Cardiac fibroblast (primary cell): ENCODE data around the gene MMP19.

Experiments used
- DNase-seq, 2 donors: peaks; one replicate each; pipeline versions ENCODE4 v3.0.0 to v3.0.0-alpha.2; 2010; ENCODE audit warnings: low read depth in 2 of 2
- H3K4me3 ChIP-seq, 2 donors: replicated peaks in 1 of 2; 1 replicate in 1 of 2; 2 replicates in 1 of 2; pipeline ENCODE4 v1.5.1; 2011; ENCODE audit warnings: low read depth in 2 of 2, low read length in 2 of 2, mild to moderate bottlenecking in 2 of 2, moderate library complexity in 1 of 2
- TF ChIP-seq, protein P1 (sequence below): IDR thresholded peaks from one replicate; pipeline ENCODE4 v1.5.1; 2011; ENCODE audit warnings: low read depth, mild to moderate bottlenecking, low read length, inconsistent platforms

Gene MMP19

DNA sequence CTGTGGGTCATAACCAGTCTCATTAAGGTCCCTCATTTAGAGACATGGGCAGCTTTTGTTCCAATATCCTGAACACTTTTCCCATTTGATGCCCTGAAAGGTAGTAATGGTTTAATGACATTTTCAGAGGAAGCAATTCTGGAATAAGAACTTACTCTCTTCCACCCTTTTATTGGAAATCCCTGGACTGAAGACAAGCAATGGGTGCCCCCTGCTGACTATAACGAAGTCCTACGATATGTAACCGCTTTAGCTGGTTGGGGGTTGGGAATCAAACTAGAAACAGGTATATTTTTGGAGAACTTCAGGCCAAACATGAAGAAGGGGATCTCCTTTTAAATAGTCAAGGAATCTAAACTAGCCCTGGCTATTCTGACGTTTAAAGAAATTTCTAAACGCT is 45.7 kb downstream of the MMP19 start:
- H3K4me3 ChIP-seq, result no peak overlapping the region
- peak; percentile 66 to 75 for DNase-seq
- TF ChIP-seq, protein P1, sequence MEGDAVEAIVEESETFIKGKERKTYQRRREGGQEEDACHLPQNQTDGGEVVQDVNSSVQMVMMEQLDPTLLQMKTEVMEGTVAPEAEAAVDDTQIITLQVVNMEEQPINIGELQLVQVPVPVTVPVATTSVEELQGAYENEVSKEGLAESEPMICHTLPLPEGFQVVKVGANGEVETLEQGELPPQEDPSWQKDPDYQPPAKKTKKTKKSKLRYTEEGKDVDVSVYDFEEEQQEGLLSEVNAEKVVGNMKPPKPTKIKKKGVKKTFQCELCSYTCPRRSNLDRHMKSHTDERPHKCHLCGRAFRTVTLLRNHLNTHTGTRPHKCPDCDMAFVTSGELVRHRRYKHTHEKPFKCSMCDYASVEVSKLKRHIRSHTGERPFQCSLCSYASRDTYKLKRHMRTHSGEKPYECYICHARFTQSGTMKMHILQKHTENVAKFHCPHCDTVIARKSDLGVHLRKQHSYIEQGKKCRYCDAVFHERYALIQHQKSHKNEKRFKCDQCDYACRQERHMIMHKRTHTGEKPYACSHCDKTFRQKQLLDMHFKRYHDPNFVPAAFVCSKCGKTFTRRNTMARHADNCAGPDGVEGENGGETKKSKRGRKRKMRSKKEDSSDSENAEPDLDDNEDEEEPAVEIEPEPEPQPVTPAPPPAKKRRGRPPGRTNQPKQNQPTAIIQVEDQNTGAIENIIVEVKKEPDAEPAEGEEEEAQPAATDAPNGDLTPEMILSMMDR, result peak; percentile 55

GRCh38 chr12:55795950-55796349 is 46.8 kb downstream of the MMP19 start:
- TF ChIP-seq, protein P1, result no peak
- no peak overlapping the region for H3K4me3 ChIP-seq
- no peak for DNase-seq

DNA sequence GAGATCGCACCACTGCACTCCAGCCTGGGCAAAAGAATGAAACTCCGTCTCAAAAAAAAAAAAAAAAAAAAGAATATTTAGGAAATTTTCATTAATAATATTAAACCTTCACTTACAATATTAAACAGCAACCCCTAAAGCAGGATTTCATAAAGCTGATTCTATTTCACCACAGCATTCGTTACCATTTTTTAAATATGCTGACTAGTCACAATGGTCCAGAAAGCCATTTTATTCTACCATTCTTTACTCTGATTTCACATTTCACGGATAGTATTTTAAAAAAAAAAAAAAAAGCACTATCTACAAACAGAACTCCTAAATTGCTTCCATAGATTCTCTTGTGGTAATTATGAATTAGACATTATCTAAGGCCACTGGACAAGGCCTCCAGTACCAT is 52.8 kb downstream of the MMP19 start:
- TF ChIP-seq, protein P1, result no peak
- H3K4me3 ChIP-seq, result no peak overlapping the region
- DNase-seq, result no peak

DNA sequence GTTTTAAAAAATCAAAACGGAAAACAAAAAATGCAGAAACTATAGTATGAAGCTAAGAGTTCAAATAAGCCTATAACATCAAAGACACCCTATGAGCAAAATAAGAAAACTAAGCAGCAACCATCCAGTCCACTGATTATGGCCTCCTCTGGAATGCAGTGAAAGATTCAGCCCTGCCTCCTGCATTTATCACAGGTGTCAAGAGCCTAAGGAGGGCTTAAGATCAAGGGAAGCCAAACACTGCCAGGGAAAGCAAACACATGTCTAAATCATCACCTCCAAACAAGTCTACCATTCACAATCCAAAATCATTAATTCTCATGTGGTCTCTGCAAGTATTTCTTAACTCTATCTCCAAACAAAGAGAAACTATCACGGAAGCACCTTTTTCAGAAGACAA is 53.6 kb downstream of the MMP19 start:
- TF ChIP-seq, protein P1, result no peak

GRCh38 chr12:55788546-55788945 is 54.2 kb downstream of the MMP19 start:
- DNase-seq, result no peak
- TF ChIP-seq, protein P1, result no peak
- no peak overlapping the region for H3K4me3 ChIP-seq

More for the DNA sequence above, 53.6 kb downstream of the MMP19 start:
- no peak for DNase-seq
- no peak overlapping the region for H3K4me3 ChIP-seq
